ENCODE measurements around the gene HDAC1. TPM values are rescaled to one million over a fixed set of nuclear protein-coding genes. Genes with fewer than 3 reads are reported as not detected.
"Not testable (repeated sequence)": the region's sequence is repeated elsewhere in the genome, so short reads cannot be mapped to it uniquely, and the experiment has no call there.

HDAC1 gene
- total RNA-seq, 1 experiment from 2014 or later, result 99.1 TPM

DNA sequence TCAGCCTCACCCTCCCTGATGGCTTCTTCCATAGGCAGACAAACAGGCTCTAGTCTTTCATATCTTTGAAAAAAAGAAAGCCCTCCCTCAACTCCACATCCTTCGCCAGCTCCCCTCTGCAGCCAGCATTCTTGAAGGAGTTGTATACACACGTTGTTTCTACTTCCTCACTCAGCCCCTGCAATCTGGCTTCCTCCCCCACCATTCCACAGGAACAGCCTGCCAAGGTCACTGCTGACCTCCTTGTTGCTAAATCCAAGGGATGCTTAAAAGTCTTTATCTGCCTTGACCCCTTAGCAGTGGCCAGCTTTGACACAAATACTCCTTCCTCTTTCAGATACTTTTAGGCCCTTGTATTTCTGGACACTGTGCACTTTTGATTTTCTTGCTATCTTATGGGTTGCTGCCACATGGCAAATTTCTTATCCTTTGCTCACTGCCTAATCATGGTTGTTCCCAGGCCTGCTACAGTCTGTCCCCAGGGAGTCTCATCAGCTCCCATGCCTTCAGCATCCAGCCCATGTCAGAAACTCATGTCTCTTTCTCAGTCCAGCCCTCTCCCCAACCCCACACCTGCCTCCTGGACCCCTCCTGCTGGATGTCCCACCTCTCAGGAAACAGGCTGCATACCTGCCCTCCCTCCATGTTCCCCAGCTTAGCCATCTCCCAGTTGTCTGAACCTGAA lies 62.1 kb downstream of the HDAC1 start:
- in situ Hi-C loops (cut with HindIII; ENCODE audit: low pct_unique_long_range_greater_than_20kb, low sequenced_read_pairs), result no loop called here
- no peak for DNase-seq (ENCODE audit: low read depth, low spot score)

DNA sequence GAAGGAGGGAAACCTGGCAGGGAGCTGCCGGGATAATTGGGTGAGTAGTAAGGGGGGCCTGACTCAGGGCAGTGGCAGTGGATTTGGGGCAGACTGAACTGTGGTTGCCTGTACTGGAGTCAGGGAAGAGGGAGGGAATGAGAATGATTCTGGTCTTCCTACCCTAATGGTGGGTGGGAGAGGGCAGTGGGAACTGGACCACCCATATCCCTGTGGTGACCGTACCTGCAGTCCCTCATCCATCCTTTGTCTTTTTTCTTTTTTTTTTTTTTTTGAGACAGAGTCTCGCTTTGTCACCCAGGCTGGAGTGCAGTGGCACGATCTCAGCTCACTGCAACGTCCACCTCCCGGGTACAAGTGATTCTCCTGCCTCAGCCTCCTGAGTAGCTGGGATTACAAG lies 63.9 kb downstream of the HDAC1 start:
- DNase-seq (ENCODE audit: low read depth, low spot score); in situ Hi-C loops (cut with HindIII; ENCODE audit: low pct_unique_long_range_greater_than_20kb, low sequenced_read_pairs): not testable (repeated sequence)

DNA sequence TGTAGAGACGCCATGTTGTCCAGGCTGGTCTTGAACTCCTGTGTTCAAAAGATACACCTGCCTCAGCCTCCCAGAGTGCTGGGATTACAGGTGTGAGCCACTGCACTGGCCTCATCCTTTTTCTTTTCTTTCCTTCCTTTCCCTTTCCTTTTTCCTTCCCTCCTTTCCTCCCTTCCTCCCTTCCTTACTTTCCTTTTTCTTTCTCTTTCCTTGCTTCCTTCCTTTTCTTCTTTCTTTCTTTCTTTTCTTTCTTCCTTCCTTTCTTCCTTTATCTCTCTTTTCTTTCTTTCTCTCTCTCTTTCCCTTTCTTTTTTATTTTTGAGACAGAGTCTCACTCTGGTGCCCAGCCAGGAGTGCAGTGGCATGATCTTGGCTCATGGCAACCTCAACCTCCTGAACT lies 64.6 kb downstream of the HDAC1 start:
- in situ Hi-C loops (cut with HindIII; ENCODE audit: low pct_unique_long_range_greater_than_20kb, low sequenced_read_pairs), result no loop called here
- no peak for DNase-seq (ENCODE audit: low read depth, low spot score)

DNA sequence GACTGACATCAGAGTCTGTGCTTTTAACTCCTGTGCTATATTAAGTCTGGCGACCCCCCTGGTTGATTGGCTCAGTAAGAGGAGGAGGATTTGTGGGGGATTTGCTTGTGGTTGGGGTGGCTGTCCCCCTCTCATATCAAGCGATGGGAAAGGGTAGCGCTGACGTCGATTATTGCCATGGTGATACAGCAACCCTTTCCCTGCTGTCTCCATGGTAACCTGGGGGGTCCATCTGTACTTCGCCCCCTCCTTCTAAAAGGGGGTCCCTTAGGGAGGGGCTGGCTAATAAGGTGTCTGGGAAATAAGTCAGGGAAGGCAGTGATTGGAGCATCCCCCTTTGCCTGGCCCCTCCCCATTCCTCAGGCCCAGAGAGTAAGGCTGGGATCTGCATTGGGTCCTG lies 65.7 kb downstream of the HDAC1 start:
- in situ Hi-C loops (cut with HindIII; ENCODE audit: low pct_unique_long_range_greater_than_20kb, low sequenced_read_pairs), result no loop called here

DNA sequence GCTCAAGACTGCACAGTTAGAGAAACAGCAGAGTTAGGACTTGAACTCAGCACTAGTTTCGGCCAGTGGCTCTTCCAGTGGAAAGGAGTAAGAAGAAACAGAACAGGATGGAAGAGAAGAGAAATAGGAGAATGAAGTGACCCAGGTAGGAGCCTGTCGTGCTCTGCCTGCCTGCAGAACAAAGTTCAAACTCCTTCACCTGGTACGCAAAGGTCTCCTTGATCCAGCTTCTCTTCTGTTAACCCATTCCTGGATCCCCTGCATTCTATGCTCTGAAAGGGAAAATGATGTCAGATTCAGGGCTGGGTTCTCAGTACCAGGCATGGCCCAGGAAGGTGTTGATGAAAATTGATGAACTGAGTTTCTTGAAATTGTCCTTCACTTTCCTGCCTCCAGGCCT lies 66.6 kb downstream of the HDAC1 start:
- no peak for DNase-seq (ENCODE audit: low read depth, low spot score)
- in situ Hi-C loops (cut with HindIII; ENCODE audit: low pct_unique_long_range_greater_than_20kb, low sequenced_read_pairs), result no loop called here

More for the DNA sequence above, 65.7 kb downstream of the HDAC1 start:
- no peak for DNase-seq (ENCODE audit: low read depth, low spot score)

DNA sequence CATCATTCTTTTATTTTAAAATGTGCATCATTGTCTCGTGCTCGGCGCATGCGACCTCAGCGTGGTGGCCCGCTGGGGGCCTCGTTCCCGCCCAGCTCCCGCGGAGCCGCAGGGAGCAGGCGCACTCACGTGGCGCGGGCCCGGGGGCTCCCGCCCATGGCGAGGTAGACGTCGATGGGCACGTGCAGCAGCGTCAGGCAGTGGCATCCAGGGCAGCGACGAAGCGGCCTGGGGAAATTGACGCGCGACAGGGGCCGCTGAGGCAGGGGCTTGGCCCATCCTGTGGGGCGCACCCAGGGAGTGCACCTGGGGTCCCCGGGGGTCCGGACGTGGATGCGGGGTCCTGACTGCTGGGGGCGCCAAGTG lies 69.4 kb downstream of the HDAC1 start:
- no peak for DNase-seq (ENCODE audit: low read depth, low spot score)
- in situ Hi-C loops (cut with HindIII; ENCODE audit: low pct_unique_long_range_greater_than_20kb, low sequenced_read_pairs), result no loop called here

DNA sequence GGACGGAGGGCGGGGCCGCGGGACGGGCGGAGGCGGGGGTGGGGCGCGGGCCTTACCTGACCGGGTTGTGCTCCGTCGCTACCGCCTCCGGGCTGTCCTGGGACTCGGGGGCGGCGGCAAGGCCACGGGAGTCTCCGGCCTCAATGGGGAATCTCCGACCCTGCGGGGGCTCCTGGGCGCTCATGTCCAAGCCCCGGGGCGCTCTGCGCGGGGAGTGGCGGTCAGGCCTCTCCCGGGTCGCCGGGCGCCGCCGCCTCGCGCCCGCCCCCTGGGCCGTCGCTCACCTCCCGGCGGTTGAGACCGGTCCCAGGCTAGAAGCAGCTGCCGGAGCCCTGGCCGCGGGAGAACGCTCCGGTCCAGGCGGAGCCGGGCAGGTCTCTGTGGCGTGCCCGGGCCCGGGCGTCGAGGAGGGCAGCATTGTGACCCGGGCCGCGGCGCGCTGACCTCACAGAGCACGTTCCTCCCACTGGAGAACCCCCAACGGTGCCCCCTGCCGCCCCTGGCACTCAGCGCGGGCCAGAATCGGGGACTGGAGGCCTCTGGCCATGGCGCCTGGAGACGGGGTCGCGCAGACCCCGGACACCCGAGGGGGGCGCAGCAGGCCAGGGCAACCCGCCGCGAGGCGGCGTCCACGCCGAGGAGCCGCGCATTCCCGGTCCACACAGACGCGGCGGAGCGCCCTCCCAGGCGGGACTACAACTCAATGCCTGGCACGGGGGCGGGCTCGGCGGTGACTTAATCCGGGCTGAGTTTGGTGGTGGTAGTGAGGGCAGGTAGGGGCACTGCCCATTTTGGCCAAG lies 70.0 kb downstream of the HDAC1 start:
- in situ Hi-C loops (cut with HindIII; ENCODE audit: low pct_unique_long_range_greater_than_20kb, low sequenced_read_pairs), result no loop called here
- DNase-seq (ENCODE audit: low read depth, low spot score), result no peak

DNA sequence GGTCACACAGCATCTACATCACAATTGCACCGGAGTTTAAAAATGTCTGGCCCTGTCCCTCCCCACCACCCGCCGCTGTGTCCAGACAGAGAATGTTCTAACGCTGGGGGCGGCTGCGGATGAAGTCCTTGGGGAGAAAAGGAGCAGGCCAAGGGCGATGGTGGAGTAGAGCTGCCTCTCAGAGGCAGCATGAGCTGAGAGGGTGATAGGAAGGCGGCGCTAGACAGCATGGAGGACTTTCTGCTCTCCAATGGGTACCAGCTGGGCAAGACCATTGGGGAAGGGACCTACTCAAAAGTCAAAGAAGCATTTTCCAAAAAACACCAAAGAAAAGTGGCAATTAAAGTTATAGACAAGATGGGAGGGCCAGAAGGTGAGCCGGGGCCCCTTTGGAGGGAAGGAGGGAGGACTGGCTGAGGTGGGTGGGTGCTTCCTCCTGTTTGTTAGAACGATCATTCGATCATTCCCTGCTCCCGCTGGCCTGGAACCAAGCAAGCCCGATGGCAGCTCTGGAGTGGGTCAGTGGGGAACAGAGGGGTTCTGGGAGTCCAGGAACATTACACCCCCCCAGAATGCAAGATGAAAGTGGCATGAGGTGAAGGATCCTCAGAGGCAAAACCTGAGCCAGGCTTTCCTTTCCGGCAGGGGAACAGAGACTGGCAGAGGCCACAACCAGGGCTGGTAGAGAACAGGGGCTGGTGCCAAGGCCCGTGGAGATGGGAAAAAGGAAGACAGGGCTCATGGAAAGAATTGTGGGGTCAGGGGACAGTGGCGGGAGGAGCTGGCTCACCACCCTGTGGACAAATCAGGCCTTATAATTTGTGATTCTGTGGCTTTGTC lies 70.8 kb downstream of the HDAC1 start, which contains the start of the genes FAM229A and TSSK3:
Gene FAM229A, minus strand, starts transcription at position 12 of the 840 bp plus-strand sequence. CDS start 394 bp downstream, outside the sequence.
Gene TSSK3, plus strand, starts transcription at position 66 of the 840 bp plus-strand sequence. Its CDS starts 163 bp downstream, at position 229.
- no peak for DNase-seq (ENCODE audit: low read depth, low spot score)
- in situ Hi-C loops (cut with HindIII; ENCODE audit: low pct_unique_long_range_greater_than_20kb, low sequenced_read_pairs), result no loop called here

DNA sequence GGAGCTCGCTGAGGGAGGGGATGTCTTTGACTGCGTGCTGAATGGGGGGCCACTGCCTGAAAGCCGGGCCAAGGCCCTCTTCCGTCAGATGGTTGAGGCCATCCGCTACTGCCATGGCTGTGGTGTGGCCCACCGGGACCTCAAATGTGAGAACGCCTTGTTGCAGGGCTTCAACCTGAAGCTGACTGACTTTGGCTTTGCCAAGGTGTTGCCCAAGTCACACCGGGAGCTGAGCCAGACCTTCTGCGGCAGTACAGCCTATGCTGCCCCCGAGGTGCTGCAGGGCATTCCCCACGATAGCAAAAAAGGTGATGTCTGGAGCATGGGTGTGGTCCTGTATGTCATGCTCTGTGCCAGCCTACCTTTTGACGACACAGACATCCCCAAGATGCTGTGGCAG lies 71.8 kb downstream of the HDAC1 start:
- no peak for DNase-seq (ENCODE audit: low read depth, low spot score)
- in situ Hi-C loops (cut with HindIII; ENCODE audit: low pct_unique_long_range_greater_than_20kb, low sequenced_read_pairs), result no loop called here

DNA sequence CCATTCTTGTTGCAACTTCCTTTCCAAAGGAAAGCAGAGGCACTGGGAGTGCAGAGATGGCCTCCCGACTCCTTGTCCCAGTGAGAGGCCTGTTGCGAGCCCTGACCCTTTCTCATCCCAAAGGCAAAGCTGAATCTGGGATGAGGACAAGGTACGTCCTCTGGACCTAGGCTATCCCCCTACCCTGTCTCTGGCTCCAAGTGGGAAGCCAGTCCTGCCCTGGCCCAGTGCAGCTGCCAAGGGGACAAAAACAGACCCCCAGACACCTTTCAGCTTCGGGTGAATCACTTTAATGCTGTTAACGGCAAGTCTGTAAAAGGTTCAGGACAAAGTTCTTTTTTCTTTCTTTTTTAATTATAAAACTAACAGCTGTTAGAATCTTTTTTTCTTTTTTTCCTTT lies 73.0 kb downstream of the HDAC1 start:
- in situ Hi-C loops (cut with HindIII; ENCODE audit: low pct_unique_long_range_greater_than_20kb, low sequenced_read_pairs), result no loop called here
- no peak for DNase-seq (ENCODE audit: low read depth, low spot score)

DNA sequence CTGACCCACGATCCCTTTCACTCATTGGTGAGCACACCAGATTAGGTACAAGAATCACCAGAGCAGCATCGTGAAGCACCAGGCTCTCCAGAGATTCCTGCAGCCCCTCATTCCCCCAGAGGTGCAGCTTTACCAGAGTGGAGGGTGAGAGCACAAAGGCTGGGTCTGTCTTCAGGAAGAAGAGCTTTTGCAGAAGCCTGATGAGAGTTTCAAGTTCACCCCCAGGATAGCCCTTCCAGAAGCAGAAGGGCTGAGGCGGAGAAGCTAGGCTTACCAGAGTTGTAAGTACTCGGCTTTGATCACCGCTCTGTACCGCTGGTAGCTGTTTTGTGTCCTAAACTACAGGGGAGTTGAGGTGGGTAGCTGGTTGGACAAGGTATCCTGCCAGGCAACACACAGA lies 73.6 kb downstream of the HDAC1 start:
- in situ Hi-C loops (cut with HindIII; ENCODE audit: low pct_unique_long_range_greater_than_20kb, low sequenced_read_pairs), result no loop called here
- DNase-seq (ENCODE audit: low read depth, low spot score), result no peak

DNA sequence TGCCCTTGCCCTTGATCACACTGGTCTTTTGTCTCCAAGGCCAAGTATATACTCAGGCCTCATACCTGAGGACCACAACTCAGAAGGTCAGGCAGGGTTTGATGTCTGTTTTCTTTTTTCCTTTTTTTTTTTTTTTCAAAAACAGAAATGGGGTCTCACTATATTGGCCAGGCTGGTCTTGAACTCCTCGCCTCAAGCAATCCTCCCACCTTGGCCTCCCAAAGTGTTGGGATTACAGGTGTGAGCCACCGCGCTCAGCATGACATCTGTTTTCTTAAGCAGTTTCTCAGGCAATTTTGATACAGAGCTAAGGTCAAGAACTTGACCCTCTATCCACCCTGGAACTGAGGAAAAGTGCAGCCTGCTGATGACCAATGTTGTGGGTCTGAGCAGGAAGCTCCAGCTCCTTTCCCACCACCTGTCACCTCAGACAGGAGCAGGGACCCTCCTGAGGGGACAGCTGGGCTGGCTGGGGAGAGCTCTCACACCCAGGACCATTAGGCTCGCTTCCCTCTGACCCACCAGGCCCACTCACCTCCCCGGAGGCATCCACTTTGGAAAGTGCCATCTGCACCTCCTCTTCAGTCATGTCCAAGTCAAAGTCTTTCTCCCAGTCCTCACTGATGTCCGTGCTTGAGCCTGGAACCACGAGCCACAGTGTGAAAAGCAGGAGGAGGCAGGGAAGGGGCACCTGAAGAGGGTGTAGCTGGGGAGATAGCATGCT lies 76.2 kb downstream of the HDAC1 start:
- in situ Hi-C loops (cut with HindIII; ENCODE audit: low pct_unique_long_range_greater_than_20kb, low sequenced_read_pairs), result no loop called here
- no peak for DNase-seq (ENCODE audit: low read depth, low spot score)

DNA sequence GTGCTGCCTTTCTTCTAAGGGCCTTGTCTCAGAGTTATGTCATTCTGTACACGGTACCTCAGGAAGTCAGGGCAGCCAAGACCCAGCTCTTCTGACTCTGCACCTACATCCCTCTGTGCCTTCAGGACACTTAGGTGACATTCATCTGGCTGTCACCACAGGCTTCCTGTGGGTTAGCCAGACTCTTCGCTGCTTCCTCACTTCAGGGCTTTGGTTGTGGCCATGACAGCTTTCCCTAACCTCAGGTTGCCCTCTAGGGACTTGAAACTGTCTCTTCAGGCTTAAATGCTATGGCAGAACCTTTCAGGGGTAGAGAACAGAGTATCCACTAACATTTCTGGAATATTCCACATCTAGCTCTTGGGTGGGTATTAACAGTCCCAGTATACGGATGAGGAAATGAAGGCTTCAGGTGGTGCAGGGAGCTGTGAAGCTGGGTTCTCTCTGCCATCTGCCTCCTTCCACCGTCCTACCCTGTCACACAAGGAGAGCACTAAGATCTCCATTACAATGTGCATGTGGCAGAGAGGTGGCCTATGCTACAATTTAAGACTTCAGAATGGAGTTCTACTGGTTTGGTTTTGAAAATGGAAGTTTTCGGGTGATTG lies 80.4 kb downstream of the HDAC1 start:
- DNase-seq (ENCODE audit: low read depth, low spot score), result no peak
- in situ Hi-C loops (cut with HindIII; ENCODE audit: low pct_unique_long_range_greater_than_20kb, low sequenced_read_pairs), result no loop called here

DNA sequence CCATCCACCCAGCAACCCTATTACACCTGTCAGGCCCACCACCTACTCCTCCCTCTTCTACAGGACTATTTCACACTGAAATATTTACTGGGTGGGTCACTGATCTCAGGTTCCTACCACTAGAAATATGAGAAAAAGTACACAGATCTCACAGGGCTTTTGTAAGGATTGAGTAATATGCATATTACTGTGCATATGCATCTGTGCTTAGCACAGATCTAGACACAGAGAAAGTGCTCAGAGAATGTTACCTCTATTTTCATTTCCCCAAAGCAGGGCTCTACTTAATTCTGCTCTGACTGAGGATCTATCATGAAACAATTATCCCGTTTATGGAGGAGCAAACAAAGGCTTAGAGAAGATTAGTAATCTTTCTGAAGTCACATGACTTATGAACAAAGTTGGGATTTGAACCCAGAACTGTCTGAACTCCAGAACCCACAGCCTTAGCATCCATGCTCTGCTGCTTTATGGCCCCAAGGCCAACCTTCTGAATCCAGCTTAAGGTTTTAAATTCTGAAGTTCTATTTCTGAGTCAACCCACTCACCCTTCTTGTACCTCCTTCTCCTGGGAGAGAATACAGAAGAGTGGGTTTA lies 82.2 kb downstream of the HDAC1 start:
- DNase-seq (ENCODE audit: low read depth, low spot score), result no peak
- in situ Hi-C loops (cut with HindIII; ENCODE audit: low pct_unique_long_range_greater_than_20kb, low sequenced_read_pairs), result no loop called here

DNA sequence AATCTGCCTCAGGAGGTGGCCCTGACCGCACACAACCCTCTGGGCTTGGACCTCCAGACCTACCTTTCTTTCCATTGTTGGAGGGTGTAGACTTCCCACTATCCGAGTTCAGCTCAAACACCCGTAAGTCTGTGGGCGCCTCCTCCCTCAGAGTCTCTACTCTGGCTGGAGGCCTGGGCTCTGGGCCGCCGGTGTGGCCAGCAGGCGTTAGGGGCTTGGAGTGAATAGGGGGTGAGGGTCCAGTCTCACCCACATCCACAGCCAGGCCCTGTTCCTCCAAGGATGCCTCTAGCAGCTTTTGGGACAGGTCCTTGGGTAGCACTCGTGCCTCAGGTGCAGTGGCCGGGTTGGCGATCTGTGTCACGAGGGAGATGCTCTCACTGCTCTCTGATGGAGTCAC lies 84.3 kb downstream of the HDAC1 start:
- DNase-seq (ENCODE audit: low read depth, low spot score), result no peak
- in situ Hi-C loops (cut with HindIII; ENCODE audit: low pct_unique_long_range_greater_than_20kb, low sequenced_read_pairs), result no loop called here

DNA sequence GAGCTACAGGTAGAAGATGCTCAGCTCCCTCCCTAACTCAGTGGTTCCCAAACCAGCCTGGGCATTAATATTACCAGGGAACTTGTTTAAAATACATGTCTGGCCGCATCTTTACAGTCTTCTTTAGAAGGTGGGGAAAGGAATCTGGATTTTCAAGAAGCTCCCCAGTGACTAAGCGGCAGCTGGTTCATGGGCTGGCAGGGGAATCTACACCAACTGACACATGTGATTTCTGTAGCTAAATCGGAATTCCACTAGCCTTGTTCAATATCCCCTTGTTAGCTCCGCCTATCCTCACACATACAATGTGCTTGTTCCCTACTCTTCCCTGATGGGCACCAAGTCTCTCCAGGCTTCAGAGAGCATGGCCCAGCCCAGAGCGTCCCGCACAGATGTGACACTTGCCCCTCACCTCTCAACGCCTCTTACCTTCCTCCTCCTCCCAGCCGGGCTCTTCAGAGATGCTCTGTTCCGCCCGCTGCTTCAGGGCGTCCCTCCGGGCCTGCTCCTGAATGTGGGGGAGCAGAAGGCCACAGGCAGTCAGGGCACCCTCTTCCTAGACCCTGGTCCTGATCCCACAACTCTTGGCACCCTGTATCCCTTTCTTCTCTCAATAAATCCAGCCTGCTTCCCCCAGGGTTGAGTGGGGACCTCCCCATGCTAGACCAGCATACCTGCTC lies 85.8 kb downstream of the HDAC1 start:
- in situ Hi-C loops (cut with HindIII; ENCODE audit: low pct_unique_long_range_greater_than_20kb, low sequenced_read_pairs), result no loop called here
- no peak for DNase-seq (ENCODE audit: low read depth, low spot score)

All from SK-MEL-5 (cell line).